WERI-Rb-1 (cell line): ENCODE results near the gene VAPA.

Source experiments
- DNase-seq: peaks from one replicate; pipeline ENCODE4 v3.0.0-alpha.2; 2020
- H3K27ac ChIP-seq: fragments of 250-450 bp; sonication (Bioruptor Pico); 2 replicates; pipeline ENCODE4 v1.5.1; 2020; ENCODE audit warnings: mild to moderate bottlenecking, moderate library complexity
- H3K27me3 ChIP-seq: fragments of 250-450 bp; sonication (Bioruptor Pico); 2 replicates; pipeline ENCODE4 v1.5.1; 2021; ENCODE audit warnings: mild to moderate bottlenecking, low read depth, moderate library complexity; ENCODE audit not compliant: insufficient read depth, severe bottlenecking
- H3K36me3 ChIP-seq: fragments of 250-450 bp; sonication (Bioruptor Pico); 2 replicates; pipeline ENCODE4 v1.5.1; 2020; ENCODE audit warnings: mild to moderate bottlenecking, moderate library complexity
- H3K4me3 ChIP-seq: 2 replicates; pipeline ENCODE4 v1.5.1; 2011; ENCODE audit warnings: low read depth, mild to moderate bottlenecking, control low read depth, low read length
- H3K9me3 ChIP-seq: fragments of 250-450 bp; sonication (Bioruptor Pico); 2 replicates; pipeline ENCODE4 v1.5.1; 2021; ENCODE audit warnings: mild to moderate bottlenecking, moderate library complexity; ENCODE audit not compliant: severe bottlenecking
- TF ChIP-seq, protein P1 (sequence below): IDR thresholded peaks from 2 replicates; pipeline ENCODE4 v1.5.1; 2011; ENCODE audit warnings: low read depth, mild to moderate bottlenecking, control low read depth, inconsistent platforms, low read length

Gene VAPA, protein sequence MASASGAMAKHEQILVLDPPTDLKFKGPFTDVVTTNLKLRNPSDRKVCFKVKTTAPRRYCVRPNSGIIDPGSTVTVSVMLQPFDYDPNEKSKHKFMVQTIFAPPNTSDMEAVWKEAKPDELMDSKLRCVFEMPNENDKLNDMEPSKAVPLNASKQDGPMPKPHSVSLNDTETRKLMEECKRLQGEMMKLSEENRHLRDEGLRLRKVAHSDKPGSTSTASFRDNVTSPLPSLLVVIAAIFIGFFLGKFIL

DNA sequence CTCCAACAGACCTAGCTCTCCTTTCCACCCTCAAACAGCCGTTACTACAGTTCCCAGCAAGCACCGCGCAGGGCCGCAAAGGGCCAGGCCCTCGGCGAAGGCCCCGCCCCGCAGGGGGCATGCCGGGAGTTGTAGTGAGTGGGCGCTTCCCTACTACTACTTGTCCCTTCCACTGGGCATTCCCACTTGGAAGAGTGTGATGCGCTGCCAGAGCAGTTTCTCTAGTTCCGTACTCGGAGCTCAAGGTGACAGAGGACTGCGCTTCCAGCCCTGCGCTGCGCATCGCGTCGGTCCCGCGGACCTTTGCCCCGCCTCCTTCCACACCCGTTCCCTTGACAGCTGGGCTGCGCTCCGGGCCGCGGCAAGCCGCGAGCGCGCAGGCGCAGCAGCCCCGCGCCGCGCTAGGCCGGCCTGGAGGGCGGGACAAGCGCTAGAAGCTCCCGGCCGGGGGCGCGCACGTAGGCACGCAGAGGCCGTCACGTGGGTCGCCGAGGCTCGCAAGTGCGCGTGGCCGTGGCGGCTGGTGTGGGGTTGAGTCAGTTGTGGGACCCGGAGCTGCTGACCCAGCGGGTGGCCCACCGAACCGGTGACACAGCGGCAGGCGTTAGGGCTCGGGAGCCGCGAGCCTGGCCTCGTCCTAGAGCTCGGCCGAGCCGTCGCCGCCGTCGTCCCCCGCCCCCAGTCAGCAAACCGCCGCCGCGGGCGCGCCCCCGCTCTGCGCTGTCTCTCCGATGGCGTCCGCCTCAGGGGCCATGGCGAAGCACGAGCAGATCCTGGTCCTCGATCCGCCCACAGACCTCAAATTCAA is at the start of gene VAPA:
Gene VAPA, plus strand, starts transcription at position 491 of the 808 bp plus-strand sequence. Its CDS starts 241 bp downstream, at position 732.
- H3K27ac ChIP-seq = peak within 1 kb of the TSS; percentile 97
- no peaks in the 10 kb centered on the region for H3K27me3 ChIP-seq

GRCh38 chr18:9865764-9866490 is 47.9 kb upstream of the VAPA start:
- Histone ChIP-seq H3K27me3 (no peaks in the 10 kb centered on the region), H3K9me3 (peaks cover 2% of the 10 kb centered on the region), H3K36me3 (no peaks in the 10 kb centered on the region), H3K27ac (no peak overlapping the region), H3K4me3 (no peak overlapping the region)
- TF ChIP-seq, protein P1, sequence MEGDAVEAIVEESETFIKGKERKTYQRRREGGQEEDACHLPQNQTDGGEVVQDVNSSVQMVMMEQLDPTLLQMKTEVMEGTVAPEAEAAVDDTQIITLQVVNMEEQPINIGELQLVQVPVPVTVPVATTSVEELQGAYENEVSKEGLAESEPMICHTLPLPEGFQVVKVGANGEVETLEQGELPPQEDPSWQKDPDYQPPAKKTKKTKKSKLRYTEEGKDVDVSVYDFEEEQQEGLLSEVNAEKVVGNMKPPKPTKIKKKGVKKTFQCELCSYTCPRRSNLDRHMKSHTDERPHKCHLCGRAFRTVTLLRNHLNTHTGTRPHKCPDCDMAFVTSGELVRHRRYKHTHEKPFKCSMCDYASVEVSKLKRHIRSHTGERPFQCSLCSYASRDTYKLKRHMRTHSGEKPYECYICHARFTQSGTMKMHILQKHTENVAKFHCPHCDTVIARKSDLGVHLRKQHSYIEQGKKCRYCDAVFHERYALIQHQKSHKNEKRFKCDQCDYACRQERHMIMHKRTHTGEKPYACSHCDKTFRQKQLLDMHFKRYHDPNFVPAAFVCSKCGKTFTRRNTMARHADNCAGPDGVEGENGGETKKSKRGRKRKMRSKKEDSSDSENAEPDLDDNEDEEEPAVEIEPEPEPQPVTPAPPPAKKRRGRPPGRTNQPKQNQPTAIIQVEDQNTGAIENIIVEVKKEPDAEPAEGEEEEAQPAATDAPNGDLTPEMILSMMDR = no peak
- no peak for DNase-seq

More for the DNA sequence above, at the start of gene VAPA:
- DNase-seq = peak; percentile 93
- TF ChIP-seq, protein P1 = no peak
- Histone ChIP-seq H3K4me3 (peak within 1 kb of the TSS; percentile 89), H3K36me3 (peaks cover 2% of the 10 kb centered on the region; the same call in 1 of the 2 replicates), H3K9me3 (peaks cover 3% of the 10 kb centered on the region)

- H3K27me3 ChIP-seq = no peaks in the 10 kb centered on the region
- H3K9me3 ChIP-seq = peaks cover 2% of the 10 kb centered on the region
- H3K4me3 ChIP-seq = no peak overlapping the region
- TF ChIP-seq, protein P1 = no peak
- no peak overlapping the region for H3K27ac ChIP-seq
- DNase-seq = no peak
- H3K36me3 ChIP-seq = no peaks in the 10 kb centered on the region
Measured at GRCh38 chr18:9866627-9867026, 47.2 kb upstream of the VAPA start.

DNA sequence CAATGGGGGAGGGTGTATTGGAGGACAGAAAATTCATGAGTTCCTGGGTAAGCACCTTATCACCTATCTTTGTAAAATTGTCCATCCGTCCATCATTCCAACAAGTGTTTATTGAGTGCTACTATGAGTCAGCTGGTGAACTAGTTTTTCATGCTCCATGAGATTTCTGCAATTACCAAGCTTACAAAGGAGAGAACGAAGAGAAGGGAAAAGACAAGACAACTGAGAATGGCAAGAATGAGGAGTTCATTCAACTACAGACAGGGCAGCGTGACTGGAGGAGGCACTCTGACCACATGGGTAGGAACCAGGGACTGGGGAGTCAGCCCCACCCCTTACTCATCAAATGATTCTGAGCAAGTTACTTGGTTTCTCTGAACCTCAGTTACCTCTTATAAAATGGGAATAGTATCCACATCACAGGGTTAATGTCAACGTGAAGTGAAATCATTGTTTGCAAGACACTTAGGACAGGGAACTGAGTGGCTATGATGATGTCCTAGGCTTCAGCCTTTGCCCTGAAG is 46.7 kb upstream of the VAPA start:
- TF ChIP-seq, protein P1 = no peak
- no peaks in the 10 kb centered on the region for H3K36me3 ChIP-seq
- H3K4me3 ChIP-seq = no peak overlapping the region
- no peak overlapping the region for H3K27ac ChIP-seq
- no peaks in the 10 kb centered on the region for H3K27me3 ChIP-seq
- DNase-seq = no peak
- H3K9me3 ChIP-seq = peaks cover 2% of the 10 kb centered on the region

DNA sequence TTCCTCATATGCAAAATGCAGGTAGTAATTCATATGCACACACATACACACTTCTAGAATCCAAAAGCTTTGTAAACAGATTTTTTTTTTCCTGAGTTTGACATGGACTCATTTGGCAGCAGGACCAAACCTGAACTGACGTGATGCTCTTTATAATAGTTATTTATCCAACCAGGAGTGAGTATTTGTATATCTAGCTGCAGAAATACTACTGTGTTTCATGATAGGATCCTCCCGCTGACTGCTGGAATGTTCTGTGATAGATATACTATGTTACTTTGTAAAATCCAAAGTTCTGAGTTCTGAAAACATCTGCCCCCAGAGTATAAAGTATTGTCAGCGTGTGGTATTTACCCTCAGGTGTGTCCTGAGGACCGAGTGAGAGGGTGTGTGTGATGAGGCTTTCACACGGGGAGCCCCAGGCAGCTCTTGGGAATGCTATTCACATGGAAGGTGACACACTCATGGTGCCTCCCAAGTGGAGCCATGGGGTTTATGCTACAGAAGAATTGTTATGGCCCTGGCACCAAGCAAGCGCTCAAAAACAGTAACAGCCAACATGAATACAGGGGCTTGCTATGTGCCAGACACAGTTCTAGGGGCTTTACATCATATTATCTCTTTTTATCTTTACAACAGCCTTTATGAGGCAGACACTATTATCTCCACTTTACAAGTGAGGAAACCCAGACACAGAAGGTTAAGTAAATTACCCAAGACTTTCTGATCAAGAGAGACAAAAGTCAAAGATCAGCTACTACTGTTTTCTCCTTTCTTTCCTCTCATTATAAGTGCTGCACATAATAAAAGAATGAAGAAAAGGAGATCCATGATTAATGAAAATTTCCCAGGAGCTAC is 44.7 kb upstream of the VAPA start:
- Histone ChIP-seq H3K27me3 (no peaks in the 10 kb centered on the region), H3K4me3 (no peak overlapping the region), H3K27ac (no peak overlapping the region), H3K9me3 (peaks cover 2% of the 10 kb centered on the region), H3K36me3 (no peaks in the 10 kb centered on the region)
- DNase-seq = no peak
- TF ChIP-seq, protein P1 = no peak
